PC-9 (cell line): ENCODE data around the gene CCNY. TPM values are rescaled to one million over a fixed set of nuclear protein-coding genes. Genes with fewer than 3 reads are reported as not detected.

Source experiments
- BruUV-seq: library from RNA; stranded (reverse); fragments of 400-500 nt; replicated peaks from 2 replicates; lab custom pipeline; 2021; lab: Mats Ljungman, UMichigan
- CTCF ChIA-PET: fragments of 300-600 bp; sonication (Branson Sonifier 250); formaldehyde crosslinking; loops from one replicate; lab custom pipeline; 2022; ENCODE audit warnings: antibody characterized with exemption; lab: Charles Lee
- POLR2A ChIA-PET: fragments of 300-600 bp; sonication (Branson Sonifier 250); formaldehyde crosslinking; loops from one replicate; lab custom pipeline; 2022; ENCODE audit warnings: antibody characterized with exemption; ENCODE audit not compliant: unreplicated experiment; lab: Charles Lee
- DNase-seq, 2 experiments: peaks; one replicate each; pipeline versions ENCODE4 v3.0.0 to v3.0.0-alpha.2; 2015 to 2022; ENCODE audit warnings: mixed read lengths in 1 of 2
- H2AFZ ChIP-seq: fragments of 200-600 bp; sonication (generic); 2 replicates; pipeline ENCODE4 v1.8.1; 2017; ENCODE audit warnings: antibody characterized with exemption
- H3F3A ChIP-seq: fragments of 200-600 bp; sonication (generic); 2 replicates; pipeline ENCODE4 v1.8.1; 2017; ENCODE audit warnings: antibody characterized with exemption, mild to moderate bottlenecking, low read depth; ENCODE audit not compliant: insufficient read depth
- H3K27ac ChIP-seq: fragments of 200-600 bp; sonication (generic); 2 replicates; pipeline ENCODE4 v1.6.1; 2016; ENCODE audit warnings: mixed run types
- H3K27me3 ChIP-seq: fragments of 200-600 bp; sonication (generic); 2 replicates; pipeline ENCODE4 v1.6.1; 2016; ENCODE audit warnings: low read depth, mixed run types; ENCODE audit not compliant: insufficient read depth
- H3K36me3 ChIP-seq: fragments of 200-600 bp; sonication (generic); 2 replicates; pipeline ENCODE4 v1.6.1; 2016; ENCODE audit warnings: low read depth, mixed run types
- H3K4me1 ChIP-seq: fragments of 200-600 bp; sonication (generic); replicated peaks from 2 replicates; pipeline ENCODE4 v1.6.1; 2016; ENCODE audit warnings: mixed run types; ENCODE audit not compliant: insufficient read depth
- H3K4me2 ChIP-seq: fragments of 200-600 bp; sonication (generic); 2 replicates; pipeline ENCODE4 v1.6.1; 2017; ENCODE audit warnings: mixed run types
- H3K4me3 ChIP-seq: fragments of 200-600 bp; sonication (generic); 2 replicates; pipeline ENCODE4 v1.6.1; 2016; ENCODE audit warnings: mixed run types
- H3K79me2 ChIP-seq: fragments of 200-600 bp; sonication (generic); 2 replicates; pipeline ENCODE4 v1.6.1; 2017; ENCODE audit warnings: low read depth, mixed run types
- H3K9me2 ChIP-seq: fragments of 200-600 bp; sonication (generic); 2 replicates; pipeline ENCODE4 v1.8.1; 2017; ENCODE audit warnings: mild to moderate bottlenecking; ENCODE audit not compliant: insufficient read depth
- H3K9me3 ChIP-seq: fragments of 200-600 bp; sonication (generic); 2 replicates; pipeline ENCODE4 v1.8.1; 2016; ENCODE audit warnings: low read depth; ENCODE audit not compliant: insufficient read depth
- H4K20me1 ChIP-seq: fragments of 200-600 bp; sonication (generic); 2 replicates; pipeline ENCODE4 v1.8.1; 2017; ENCODE audit not compliant: insufficient read depth
- EZH2 ChIP-seq: fragments of 200-600 bp; sonication (generic); IDR thresholded peaks from 2 replicates; pipeline ENCODE4 v1.8.0; 2017; ENCODE audit warnings: antibody characterized with exemption, low read depth
- intact Hi-C: fragments of 100-400 bp; cut with micrococcal nuclease; formaldehyde crosslinking; loops from one replicate; pipeline ENCODE4 v1.10.0; 2022; ENCODE audit not compliant: unreplicated experiment
- total RNA-seq: library from RNA; stranded (reverse); gene quantifications from 2 replicates; pipeline ENCODE4 v1.2.3, GENCODE V29; 2021
- TF ChIP-seq, protein P1 (sequence below): fragments of 200-600 bp; sonication (generic); conservative IDR thresholded peaks from 2 replicates; pipeline ENCODE4 v1.6.1; 2017; ENCODE audit warnings: mixed run types, antibody characterized with exemption, mild to moderate bottlenecking, moderate library complexity

The CCNY gene
- total RNA-seq, 1 experiment from 2014 or later = 69.5 TPM

DNA sequence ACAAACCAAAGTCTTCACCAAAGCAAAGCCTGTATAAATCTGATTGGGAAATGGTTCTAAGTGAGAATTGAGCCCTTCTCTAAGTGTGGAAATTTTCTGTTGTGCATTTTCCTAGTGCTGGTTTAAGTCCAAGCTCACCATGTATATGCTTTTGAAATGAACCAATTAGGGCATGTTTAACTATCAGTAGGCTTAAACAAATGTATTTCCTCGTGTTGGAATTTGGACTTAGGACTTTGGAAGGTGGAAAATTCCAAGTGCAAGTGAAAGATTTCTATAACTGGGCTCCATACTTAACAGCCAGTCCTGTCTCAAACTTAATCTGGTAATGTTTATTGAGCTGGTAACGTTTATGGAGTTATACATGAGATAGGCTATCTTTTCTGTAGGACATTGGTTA is 28.5 kb downstream of the CCNY start:
- POLR2A ChIA-PET = no interaction called here

DNA sequence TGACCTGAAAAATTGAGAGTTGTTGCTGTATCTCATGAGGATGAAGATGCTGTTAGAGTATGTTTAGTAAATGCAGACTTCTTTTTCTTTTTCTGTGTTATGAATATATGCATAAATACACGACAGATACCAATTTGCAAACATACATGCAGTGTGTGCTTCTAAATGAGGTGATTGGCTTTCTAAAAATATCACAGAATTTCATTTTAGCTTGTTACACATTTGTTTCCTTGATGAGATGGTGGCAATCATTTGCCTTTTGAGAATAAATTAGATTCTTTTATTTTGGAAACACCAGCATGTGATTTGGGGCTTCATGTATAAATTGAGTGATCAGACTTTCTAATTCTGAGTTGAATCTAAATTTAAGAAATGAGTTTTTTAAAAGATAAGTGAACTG is 29.7 kb downstream of the CCNY start:
- no TSS peak for BruUV-seq
- H3K27ac ChIP-seq = no peak overlapping the region
- H3K4me3 ChIP-seq = no peak overlapping the region
- intact Hi-C loops = no loop called here
- peaks cover 48% of the 10 kb centered on the region for H3K79me2 ChIP-seq
- ChIA-PET CTCF (no interaction called here), POLR2A (no interaction called here)
- H3K9me2 ChIP-seq = no peaks in the 10 kb centered on the region
- TF ChIP-seq EZH2 = no peak
- TF ChIP-seq, protein P1, sequence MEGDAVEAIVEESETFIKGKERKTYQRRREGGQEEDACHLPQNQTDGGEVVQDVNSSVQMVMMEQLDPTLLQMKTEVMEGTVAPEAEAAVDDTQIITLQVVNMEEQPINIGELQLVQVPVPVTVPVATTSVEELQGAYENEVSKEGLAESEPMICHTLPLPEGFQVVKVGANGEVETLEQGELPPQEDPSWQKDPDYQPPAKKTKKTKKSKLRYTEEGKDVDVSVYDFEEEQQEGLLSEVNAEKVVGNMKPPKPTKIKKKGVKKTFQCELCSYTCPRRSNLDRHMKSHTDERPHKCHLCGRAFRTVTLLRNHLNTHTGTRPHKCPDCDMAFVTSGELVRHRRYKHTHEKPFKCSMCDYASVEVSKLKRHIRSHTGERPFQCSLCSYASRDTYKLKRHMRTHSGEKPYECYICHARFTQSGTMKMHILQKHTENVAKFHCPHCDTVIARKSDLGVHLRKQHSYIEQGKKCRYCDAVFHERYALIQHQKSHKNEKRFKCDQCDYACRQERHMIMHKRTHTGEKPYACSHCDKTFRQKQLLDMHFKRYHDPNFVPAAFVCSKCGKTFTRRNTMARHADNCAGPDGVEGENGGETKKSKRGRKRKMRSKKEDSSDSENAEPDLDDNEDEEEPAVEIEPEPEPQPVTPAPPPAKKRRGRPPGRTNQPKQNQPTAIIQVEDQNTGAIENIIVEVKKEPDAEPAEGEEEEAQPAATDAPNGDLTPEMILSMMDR = no peak
- no peaks in the 10 kb centered on the region for H3K27me3 ChIP-seq
- H2AFZ ChIP-seq = no peak overlapping the region
- H3F3A ChIP-seq = no peaks in the 10 kb centered on the region
- no peaks in the 10 kb centered on the region for H3K4me1 ChIP-seq
- peaks cover 10% of the 10 kb centered on the region; the same call in 1 of the 2 replicates for H4K20me1 ChIP-seq
- no peak overlapping the region for H3K4me2 ChIP-seq
- no peak for DNase-seq
- H3K9me3 ChIP-seq = no peaks in the 10 kb centered on the region
- no peaks in the 10 kb centered on the region for H3K36me3 ChIP-seq

More for the DNA sequence above, 28.5 kb downstream of the CCNY start:
- no peaks in the 10 kb centered on the region for H3K27me3 ChIP-seq
- no peak for DNase-seq
- H3K79me2 ChIP-seq = peaks cover 50% of the 10 kb centered on the region
- H3K4me1 ChIP-seq = no peaks in the 10 kb centered on the region
- no peaks in the 10 kb centered on the region for H3K9me2 ChIP-seq
- H3K4me2 ChIP-seq = no peak overlapping the region
- H3K4me3 ChIP-seq = no peak overlapping the region
- peaks cover 14% of the 10 kb centered on the region; the same call in 1 of the 2 replicates for H4K20me1 ChIP-seq
- CTCF ChIA-PET = no interaction called here
- no peak overlapping the region for H2AFZ ChIP-seq
- H3K27ac ChIP-seq = no peak overlapping the region
- H3F3A ChIP-seq = no peaks in the 10 kb centered on the region
- no peaks in the 10 kb centered on the region for H3K36me3 ChIP-seq
- TF ChIP-seq, protein P1 = no peak
- no peak for TF ChIP-seq EZH2
- BruUV-seq = no TSS peak
- intact Hi-C loops = no loop called here
- H3K9me3 ChIP-seq = no peaks in the 10 kb centered on the region

DNA sequence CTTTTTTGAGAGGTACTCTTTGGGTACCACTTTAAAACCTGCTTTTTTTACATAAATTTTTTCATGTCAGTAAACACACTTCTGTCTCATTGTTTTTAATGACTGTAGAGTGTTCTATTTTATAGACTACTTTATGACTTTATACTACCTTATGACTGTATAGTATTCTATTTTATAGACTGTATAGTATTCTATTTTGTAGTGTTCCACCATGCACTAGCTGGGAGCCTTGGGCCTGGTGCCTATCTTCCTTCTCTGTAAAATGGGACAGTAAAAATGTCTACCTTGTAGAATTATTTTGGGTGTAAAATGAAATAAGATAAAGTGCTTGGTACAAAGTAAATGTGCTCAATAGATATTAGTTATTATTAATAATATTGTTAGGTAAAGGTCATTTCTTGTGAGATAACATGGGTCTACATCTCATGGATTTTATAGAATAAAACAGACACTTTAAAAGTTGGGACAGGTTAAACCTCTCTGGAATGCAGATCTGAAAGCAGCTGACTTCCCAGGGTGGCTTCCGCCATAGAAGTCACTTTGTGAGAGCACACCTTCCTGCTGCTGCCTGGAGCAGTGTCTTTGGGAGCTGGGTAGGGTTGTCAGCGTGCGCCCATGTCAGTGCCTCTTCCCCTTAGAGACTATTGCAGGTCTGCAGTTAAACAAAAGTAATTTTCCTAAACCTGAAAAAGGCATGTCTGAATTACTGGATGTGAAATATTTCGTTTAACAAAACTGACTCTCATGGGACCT is 31.0 kb downstream of the CCNY start:
- intact Hi-C loops = no loop called here
- Histone ChIP-seq H3K36me3 (no peaks in the 10 kb centered on the region), H3F3A (no peaks in the 10 kb centered on the region), H3K79me2 (peaks cover 56% of the 10 kb centered on the region), H3K4me1 (no peaks in the 10 kb centered on the region), H4K20me1 (peaks cover 15% of the 10 kb centered on the region; the same call in 1 of the 2 replicates), H3K9me3 (no peaks in the 10 kb centered on the region), H2AFZ (no peak overlapping the region), H3K9me2 (no peaks in the 10 kb centered on the region), H3K4me2 (no peak overlapping the region), H3K27me3 (no peaks in the 10 kb centered on the region), H3K4me3 (no peak overlapping the region), H3K27ac (no peak overlapping the region)
- CTCF ChIA-PET = no interaction called here
- POLR2A ChIA-PET = no interaction called here
- TF ChIP-seq EZH2 = no peak
- DNase-seq = no peak
- BruUV-seq = no TSS peak
